Type B pancreatic cell (in vitro differentiated cells): ENCODE results near the gene STARD5. TPM values are rescaled to one million over a fixed set of nuclear protein-coding genes. Genes with fewer than 3 reads are reported as not detected.

ENCODE experiments used
- DNase-seq: peaks from one replicate; pipeline ENCODE4 v3.0.0; 2021; ENCODE audit warnings: mixed read lengths; ENCODE audit not compliant: unreplicated experiment; ENCODE audit errors: extremely low spot score
- H3K27ac Mint-ChIP-seq: 2 replicates; pipeline ENCODE4 v1.8.0; 2021; ENCODE audit warnings: mild to moderate bottlenecking, mixed read lengths
- H3K27me3 Mint-ChIP-seq: 2 replicates; pipeline ENCODE4 v1.8.0; 2021; ENCODE audit warnings: mixed read lengths
- H3K36me3 Mint-ChIP-seq: 2 replicates; pipeline ENCODE4 v1.8.0; 2021; ENCODE audit warnings: mixed read lengths
- H3K4me1 Mint-ChIP-seq: one replicate; pipeline ENCODE4 v1.8.0; 2021; ENCODE audit warnings: mixed read lengths; ENCODE audit not compliant: unreplicated experiment
- H3K4me3 Mint-ChIP-seq: 2 replicates; pipeline ENCODE4 v1.8.0; 2021; ENCODE audit warnings: mild to moderate bottlenecking, mixed read lengths
- H3K9me3 Mint-ChIP-seq: 2 replicates; pipeline ENCODE4 v1.8.0; 2021; ENCODE audit warnings: mixed read lengths
- long read RNA-seq: library from polyadenylated mRNA; unstranded; transcript quantifications from one replicate; pipeline ENCODE4 v2.0.0, GENCODE V29; 2020
- total RNA-seq: library from RNA; stranded (reverse); gene quantifications from 2 replicates; pipeline ENCODE4 v1.2.1, GENCODE V29; 2021; ENCODE audit warnings: low replicate concordance
- TF ChIP-seq, protein P1 (sequence below): fragments of 200-600 bp; sonication (generic); conservative IDR thresholded peaks from 2 replicates; pipeline ENCODE4 v1.5.0; 2021; ENCODE audit warnings: antibody characterized with exemption, mild to moderate bottlenecking

The STARD5 gene
- total RNA-seq, result 7.8 and 15.1 TPM in 2 replicates
- long read RNA-seq, full-length matches to known transcripts, result 13 of 17 reads
- long read RNA-seq, partial matches to known transcripts, result 1 of 17 reads
- long read RNA-seq, other reads (novel, unspliced or antisense), result 3 of 17 reads

DNA sequence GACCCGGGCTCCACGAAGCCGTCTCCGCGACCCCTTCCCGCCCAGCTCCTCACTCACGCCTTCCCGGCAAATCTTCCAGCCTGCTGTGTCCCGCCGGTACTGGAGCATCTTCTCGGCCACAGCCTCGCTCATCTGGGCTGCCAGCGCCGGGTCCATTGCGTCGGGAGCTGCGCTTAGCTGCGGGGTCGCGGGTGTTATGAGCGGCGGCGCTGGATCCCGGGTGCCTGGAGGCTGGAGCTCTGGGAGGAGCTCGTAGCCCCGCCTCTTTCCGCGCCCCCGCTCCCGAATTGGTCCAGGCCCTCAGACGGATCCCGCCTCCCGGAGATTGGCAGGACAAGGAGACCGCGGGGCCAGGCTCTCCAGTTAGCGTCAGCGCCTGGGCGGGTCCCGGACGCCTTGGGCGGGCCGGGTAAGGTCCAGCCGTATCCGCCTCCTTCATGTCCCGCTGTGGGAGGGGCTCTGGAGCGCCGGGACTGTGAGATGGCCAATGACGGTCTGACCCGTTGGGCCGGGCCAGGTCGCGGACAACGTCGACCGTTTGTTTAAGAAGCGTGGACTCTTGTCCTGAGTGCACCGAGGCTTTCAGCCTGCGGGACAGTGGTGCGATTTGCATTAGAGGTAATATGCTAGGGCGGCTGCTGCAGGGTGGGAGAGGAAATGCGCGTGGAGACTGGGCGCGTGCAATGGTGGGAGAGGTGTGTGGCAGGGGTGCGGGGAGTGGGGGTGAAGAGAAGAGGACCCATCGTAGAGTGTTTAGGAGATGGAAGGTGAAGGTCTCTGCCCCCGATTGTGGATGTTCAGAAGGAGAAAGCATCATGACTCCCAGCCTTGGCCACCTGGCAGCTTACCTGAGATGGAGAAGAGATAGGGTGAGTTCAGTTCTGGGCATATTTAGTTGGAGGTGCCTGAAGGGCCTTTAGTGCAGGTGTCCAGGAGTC, at the start of gene STARD5:
Gene STARD5 (minus strand): TSS at position 198 of the 938 bp plus-strand sequence. CDS start 42 bp downstream, at position 156.
- H3K36me3 Mint-ChIP-seq, result peaks cover 11% of the 10 kb centered on the region
- TF ChIP-seq, protein P1, sequence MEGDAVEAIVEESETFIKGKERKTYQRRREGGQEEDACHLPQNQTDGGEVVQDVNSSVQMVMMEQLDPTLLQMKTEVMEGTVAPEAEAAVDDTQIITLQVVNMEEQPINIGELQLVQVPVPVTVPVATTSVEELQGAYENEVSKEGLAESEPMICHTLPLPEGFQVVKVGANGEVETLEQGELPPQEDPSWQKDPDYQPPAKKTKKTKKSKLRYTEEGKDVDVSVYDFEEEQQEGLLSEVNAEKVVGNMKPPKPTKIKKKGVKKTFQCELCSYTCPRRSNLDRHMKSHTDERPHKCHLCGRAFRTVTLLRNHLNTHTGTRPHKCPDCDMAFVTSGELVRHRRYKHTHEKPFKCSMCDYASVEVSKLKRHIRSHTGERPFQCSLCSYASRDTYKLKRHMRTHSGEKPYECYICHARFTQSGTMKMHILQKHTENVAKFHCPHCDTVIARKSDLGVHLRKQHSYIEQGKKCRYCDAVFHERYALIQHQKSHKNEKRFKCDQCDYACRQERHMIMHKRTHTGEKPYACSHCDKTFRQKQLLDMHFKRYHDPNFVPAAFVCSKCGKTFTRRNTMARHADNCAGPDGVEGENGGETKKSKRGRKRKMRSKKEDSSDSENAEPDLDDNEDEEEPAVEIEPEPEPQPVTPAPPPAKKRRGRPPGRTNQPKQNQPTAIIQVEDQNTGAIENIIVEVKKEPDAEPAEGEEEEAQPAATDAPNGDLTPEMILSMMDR, result no peak
- H3K4me3 Mint-ChIP-seq, result peak within 1 kb of the TSS; percentile 100
- DNase-seq, result peak; percentile 97
- H3K9me3 Mint-ChIP-seq, result no peaks in the 10 kb centered on the region
- H3K27ac Mint-ChIP-seq, result peak within 1 kb of the TSS; percentile 93
- peaks cover 18% of the 10 kb centered on the region for H3K4me1 Mint-ChIP-seq
- H3K27me3 Mint-ChIP-seq, result peaks cover 7% of the 10 kb centered on the region

DNA sequence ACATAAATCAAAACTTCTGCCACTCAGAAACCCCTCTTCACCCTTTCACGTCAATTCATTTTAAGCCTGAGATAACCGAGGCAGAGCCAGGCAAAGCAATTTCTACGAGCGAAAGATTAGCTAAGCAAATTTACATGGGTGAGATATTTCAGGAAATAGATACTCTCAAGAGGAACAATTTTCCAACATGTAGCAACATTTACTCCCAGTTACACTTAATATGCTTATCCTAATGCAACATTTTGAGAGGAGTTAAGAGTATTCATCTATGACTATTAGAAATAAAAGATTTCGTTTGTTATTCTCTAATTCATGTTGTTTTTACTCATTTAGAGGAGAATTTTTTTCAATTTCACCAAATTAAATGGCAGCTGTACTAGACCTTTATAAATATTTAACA, 49.2 kb upstream of the STARD5 start:
- Mint-ChIP-seq H3K4me3 (no peak overlapping the region), H3K36me3 (no peaks in the 10 kb centered on the region), H3K27me3 (no peaks in the 10 kb centered on the region), H3K4me1 (peaks cover 13% of the 10 kb centered on the region), H3K9me3 (no peaks in the 10 kb centered on the region), H3K27ac (no peak overlapping the region)
- TF ChIP-seq, protein P1, result no peak
- DNase-seq, result no peak

DNA sequence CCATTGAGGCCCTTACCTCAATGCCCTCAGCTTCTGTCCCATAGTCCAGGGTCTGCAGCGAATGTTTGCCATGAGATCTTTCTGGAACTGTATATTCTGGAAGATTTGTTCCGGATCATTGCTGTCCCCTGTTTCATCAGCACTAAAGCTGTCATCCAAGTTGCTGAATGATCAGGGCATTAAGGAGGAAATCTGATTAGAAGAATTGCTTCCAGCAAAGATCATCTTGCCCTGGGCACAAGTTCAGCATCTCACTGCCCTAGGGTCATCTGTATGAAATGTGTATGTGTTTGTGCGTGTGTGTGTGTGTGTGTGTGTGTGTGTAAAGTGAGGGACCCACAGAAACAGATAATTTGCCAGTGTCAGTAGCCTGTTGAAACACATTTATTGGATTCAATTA, 48.6 kb upstream of the STARD5 start:
- Mint-ChIP-seq H3K4me3 (no peak overlapping the region), H3K27me3 (no peaks in the 10 kb centered on the region)
- TF ChIP-seq, protein P1, result no peak

DNA sequence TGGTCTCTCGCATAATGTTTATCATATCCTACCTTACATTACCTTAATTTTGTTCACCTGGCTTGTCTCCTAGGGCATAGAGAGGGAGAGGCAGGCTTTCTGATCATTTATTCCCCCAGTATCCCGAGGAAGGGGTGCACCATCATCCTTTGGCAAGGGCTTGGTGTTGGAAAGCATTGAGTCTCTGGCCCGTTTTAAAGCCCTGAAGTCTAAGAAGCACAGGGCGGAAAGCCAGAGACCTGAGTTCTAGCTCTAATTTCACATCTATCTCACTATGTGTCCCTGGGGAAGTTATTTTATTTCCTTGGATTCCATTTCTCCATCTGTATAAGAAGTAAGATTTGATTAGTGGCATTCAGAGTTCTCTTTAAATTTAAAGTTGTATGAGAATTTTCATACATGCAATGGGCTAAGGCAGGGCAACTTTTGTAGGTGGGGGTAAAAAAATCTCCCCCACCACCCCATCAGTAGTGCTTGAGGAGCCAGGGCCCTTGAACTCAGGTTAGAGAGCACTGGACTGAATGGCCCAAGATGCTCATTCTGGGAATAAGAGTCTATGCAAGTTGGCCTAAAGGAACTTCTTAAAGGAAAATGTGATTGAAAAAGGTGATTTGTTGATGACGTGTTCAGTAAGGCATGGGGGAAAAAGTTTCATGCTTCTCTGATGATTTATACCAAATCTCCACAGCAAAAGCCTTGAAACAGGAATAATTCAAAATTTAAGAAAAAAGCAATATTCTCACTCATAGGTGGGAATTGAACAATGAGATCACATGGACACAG, 40.0 kb upstream of the STARD5 start:
- Mint-ChIP-seq H3K27ac (no peak overlapping the region), H3K36me3 (no peaks in the 10 kb centered on the region), H3K4me1 (no peaks in the 10 kb centered on the region), H3K27me3 (peaks cover 3% of the 10 kb centered on the region), H3K9me3 (no peaks in the 10 kb centered on the region), H3K4me3 (no peak overlapping the region)
- TF ChIP-seq, protein P1, result no peak
- no peak for DNase-seq

More for the DNA sequence above, 48.6 kb upstream of the STARD5 start:
- Mint-ChIP-seq H3K27ac (no peak overlapping the region), H3K36me3 (no peaks in the 10 kb centered on the region), H3K4me1 (peaks cover 13% of the 10 kb centered on the region), H3K9me3 (no peaks in the 10 kb centered on the region)
- no peak for DNase-seq

DNA sequence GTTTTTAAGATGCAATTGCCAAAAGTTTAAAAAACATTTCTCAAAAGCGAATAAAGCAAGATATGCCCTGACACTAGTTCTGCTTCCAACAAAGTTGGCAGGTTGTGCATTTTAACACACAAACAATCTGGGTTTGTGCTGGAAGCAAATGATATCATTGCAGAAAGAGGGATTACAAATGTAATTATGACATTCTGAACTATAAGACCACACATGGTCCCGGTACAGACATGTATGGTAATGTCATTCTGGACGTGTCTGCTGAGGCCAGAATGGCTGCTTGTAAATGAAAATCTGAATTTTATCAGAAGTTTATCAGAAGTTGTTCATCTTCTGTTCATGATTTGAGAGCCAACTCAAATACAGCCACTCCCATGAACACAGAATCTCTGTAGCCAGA, 39.3 kb upstream of the STARD5 start:
- DNase-seq, result no peak
- no peaks in the 10 kb centered on the region for H3K4me1 Mint-ChIP-seq
- peaks cover 3% of the 10 kb centered on the region for H3K27me3 Mint-ChIP-seq
- H3K4me3 Mint-ChIP-seq, result no peak overlapping the region
- TF ChIP-seq, protein P1, result no peak
- H3K9me3 Mint-ChIP-seq, result no peaks in the 10 kb centered on the region
- H3K36me3 Mint-ChIP-seq, result no peaks in the 10 kb centered on the region
- no peak overlapping the region for H3K27ac Mint-ChIP-seq
